Thoracic aorta (tissue), 2 donors: ENCODE data around the gene PHLDA1. TPM values are rescaled to one million over a fixed set of nuclear protein-coding genes. Genes with fewer than 3 reads are reported as not detected.

Experiments used
- ATAC-seq: fragments of 150-250 bp; one replicate; pipeline ENCODE4 v1.8.0; 2017; ENCODE audit warnings: low read depth; ENCODE audit not compliant: insufficient number of reproducible peaks, low FRiP score
- DNase-seq: peaks from one replicate; pipeline ENCODE4 v3.0.0-alpha.2; 2020; ENCODE audit warnings: low spot score
- H3K27ac ChIP-seq, 2 donors: fragments of 200-600 bp; sonication (generic); 1 replicate in 1 of 2; 2 replicates in 1 of 2; pipeline ENCODE4 v1.5.1; 2016; ENCODE audit warnings: mild to moderate bottlenecking in 2 of 2, moderate library complexity in 2 of 2
- H3K27me3 ChIP-seq: fragments of 200-600 bp; sonication (generic); replicated peaks from 2 replicates; pipeline ENCODE4 v1.6.0; 2016; ENCODE audit warnings: mild to moderate bottlenecking; ENCODE audit not compliant: insufficient read depth
- H3K36me3 ChIP-seq: fragments of 200-600 bp; sonication (generic); one replicate; pipeline ENCODE4 v1.5.1; 2016
- H3K4me1 ChIP-seq, 2 donors: fragments of 200-600 bp; sonication (generic); 1 replicate in 1 of 2; 2 replicates in 1 of 2; pipeline versions ENCODE4 v1.5.1 to v1.6.0; 2016; ENCODE audit warnings: low read depth in 2 of 2, mild to moderate bottlenecking in 1 of 2; ENCODE audit not compliant: control insufficient read depth in 1 of 2
- H3K4me3 ChIP-seq: fragments of 200-600 bp; sonication (generic); 2 replicates; pipeline ENCODE4 v1.5.1; 2016; ENCODE audit warnings: mild to moderate bottlenecking
- H3K9me3 ChIP-seq: fragments of 200-600 bp; sonication (generic); 2 replicates; pipeline ENCODE4 v1.5.1; 2016
- total RNA-seq, 2 donors: library from RNA; depleted of rRNA; stranded (reverse); fragments of >200 nt; gene quantifications; one replicate each; pipeline versions ENCODE4 v1.1.0 to v1.2.3, GENCODE V29; 2016
- TF ChIP-seq, protein P1 (sequence below): fragments of 200-600 bp; sonication (generic); IDR thresholded peaks from one replicate; pipeline ENCODE4 v1.5.1; 2019; ENCODE audit warnings: antibody characterized with exemption

Gene PHLDA1
- total RNA-seq, 2 donors from 2014 or later, result 27.3 to 35.3 TPM

DNA sequence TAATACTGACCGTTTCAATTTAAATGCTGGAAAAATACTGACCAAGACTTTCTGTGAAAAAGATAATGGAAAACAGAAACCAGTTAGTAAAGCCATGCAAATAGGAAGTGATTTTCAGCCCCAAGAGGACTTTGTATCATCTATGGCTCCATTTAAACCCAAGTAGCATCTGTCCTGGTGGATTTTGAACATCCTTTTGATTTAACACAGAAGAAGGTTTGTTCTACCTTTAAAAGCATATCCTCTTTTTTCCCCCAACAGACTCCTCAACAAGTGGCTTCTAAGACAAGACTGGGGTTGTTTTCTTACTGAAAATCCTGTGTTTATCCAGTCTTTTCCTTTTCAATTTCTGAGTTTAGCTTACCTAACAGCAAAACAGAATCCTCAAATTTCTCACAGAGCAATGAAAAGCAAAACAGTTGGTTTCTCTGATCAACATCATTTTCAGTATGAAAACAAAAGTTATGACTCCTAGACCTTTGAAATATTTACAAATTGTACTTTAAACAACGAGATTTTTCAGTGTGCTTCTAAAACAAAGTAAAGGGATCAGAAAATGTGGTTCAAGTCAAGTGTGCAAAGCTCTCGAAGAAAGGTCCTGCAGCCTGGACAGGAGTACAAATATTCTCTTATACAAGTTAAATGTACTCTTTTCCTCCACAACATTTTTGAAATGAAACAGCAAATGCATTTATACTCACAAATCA is 2.9 kb downstream of the PHLDA1 start:
- peak overlapping the region in 1 of 2 donors; percentile 37 for H3K27ac ChIP-seq
- H3K4me1 ChIP-seq, result peaks cover 13 to 36% of the 10 kb centered on the region in 2 donors
- no peak for DNase-seq
- H3K9me3 ChIP-seq, result no peaks in the 10 kb centered on the region
- peak overlapping the region; percentile 95 for H3K4me3 ChIP-seq
- H3K27me3 ChIP-seq, result no peaks in the 10 kb centered on the region
- TF ChIP-seq, protein P1, sequence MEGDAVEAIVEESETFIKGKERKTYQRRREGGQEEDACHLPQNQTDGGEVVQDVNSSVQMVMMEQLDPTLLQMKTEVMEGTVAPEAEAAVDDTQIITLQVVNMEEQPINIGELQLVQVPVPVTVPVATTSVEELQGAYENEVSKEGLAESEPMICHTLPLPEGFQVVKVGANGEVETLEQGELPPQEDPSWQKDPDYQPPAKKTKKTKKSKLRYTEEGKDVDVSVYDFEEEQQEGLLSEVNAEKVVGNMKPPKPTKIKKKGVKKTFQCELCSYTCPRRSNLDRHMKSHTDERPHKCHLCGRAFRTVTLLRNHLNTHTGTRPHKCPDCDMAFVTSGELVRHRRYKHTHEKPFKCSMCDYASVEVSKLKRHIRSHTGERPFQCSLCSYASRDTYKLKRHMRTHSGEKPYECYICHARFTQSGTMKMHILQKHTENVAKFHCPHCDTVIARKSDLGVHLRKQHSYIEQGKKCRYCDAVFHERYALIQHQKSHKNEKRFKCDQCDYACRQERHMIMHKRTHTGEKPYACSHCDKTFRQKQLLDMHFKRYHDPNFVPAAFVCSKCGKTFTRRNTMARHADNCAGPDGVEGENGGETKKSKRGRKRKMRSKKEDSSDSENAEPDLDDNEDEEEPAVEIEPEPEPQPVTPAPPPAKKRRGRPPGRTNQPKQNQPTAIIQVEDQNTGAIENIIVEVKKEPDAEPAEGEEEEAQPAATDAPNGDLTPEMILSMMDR, result no peak
- no peak for ATAC-seq
- no peaks in the 10 kb centered on the region for H3K36me3 ChIP-seq

DNA sequence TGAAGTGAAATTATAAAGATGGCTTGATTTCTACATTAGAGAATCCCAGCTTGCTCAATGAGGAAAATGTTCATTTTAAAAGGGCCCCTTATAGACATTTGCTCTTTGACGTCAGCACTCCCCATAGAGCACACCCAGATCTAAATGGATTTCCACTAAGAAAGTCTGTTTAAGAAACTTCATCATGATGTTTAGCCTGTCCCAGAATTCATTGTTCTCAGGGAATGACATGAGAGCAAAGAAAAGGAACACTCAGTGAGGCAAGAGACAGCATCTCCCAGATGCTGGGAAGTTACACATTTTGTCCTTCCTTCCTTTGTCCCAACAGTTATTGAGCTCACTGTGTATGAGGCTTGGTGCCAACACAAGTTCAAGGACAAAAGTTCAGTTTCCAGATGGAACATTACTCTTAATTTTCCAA is 4.9 kb downstream of the PHLDA1 start:
- Histone ChIP-seq H3K4me1 (peaks cover 10 to 22% of the 10 kb centered on the region in 2 donors), H3K4me3 (no peak overlapping the region), H3K27ac (peak overlapping the region in 1 of 2 donors; percentile 16), H3K27me3 (no peaks in the 10 kb centered on the region), H3K9me3 (no peaks in the 10 kb centered on the region), H3K36me3 (no peaks in the 10 kb centered on the region)
- DNase-seq, result no peak
- ATAC-seq, result no peak
- TF ChIP-seq, protein P1, result no peak

DNA sequence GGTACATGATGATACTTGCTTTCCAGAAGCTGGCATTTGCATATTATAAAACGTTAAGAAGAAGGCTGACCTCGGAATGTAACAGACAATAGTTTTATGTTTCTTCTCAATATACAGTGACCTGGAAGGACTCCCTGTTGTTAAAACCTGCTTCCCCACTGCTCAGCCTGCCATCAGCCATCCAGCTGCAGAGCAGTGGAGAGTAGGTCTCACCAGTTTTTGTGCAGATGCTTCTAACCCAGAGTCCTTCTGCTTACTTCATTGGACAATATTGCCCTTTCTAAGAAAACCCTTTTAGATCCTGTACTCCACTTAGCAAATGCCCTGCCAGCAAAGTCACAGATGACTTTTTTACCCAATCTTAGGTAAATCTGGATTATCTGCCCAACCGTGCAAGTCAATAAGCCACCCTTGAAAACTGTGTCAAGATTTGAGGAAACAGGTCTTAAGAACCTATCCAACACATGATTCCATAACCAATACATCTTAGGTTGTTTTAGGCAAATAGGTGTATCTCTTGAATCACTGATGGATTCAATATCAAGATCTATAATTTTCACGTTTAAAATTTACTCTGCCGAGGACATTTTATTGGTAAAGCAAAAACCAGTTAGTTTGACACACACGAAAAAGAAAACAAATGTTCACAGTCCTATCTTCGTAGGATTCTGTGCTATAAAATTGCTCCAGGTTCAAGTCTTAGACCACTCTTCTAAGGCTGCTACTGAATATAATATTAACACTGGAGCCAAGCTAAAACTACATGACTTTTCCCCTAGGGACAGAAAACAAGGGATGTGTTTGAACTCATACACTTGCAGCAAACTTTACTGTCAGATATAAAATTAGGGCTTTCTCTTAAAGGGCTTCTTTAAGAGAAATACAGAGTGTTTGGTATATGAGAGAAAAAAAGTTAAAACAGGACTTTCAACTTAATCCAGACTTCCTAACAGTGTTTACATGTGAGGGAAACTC is 5.7 kb downstream of the PHLDA1 start:
- DNase-seq, result no peak
- Histone ChIP-seq H3K36me3 (no peaks in the 10 kb centered on the region), H3K9me3 (no peaks in the 10 kb centered on the region), H3K27ac (peak overlapping the region in 1 of 2 donors; percentile 16), H3K4me3 (no peak overlapping the region), H3K4me1 (peaks cover 10 to 22% of the 10 kb centered on the region in 2 donors), H3K27me3 (no peaks in the 10 kb centered on the region)
- no peak for ATAC-seq
- TF ChIP-seq, protein P1, result no peak

DNA sequence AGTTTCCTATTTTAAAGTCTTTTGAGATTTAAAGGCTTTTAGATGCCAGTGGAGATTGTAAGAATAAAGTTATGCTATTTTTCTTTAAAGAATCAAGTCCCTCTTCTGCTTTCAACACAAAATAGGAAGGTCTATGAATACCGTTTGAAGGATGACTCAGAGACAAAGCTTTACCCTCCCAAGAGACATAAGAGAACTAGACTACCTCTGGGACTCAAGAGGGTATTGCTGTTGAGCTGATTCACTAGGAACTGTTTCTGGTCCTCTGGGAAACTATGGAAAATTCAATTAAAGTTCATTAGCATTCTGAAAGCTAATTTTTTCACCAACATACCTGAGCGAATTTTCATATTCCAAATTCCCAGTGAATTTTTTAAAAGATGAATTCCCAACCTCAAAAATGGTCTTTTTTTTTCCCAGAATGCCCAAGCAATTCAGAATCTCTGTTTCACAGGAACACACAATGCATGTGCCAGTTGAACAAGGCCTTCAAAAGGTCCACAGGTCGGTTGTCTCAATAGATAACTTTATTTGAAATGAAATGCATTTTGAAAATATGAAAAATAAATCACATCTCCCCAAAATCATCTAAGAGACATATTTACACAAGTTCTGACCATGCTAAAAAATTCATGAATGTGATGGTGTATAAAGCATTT is 6.5 kb downstream of the PHLDA1 start:
- no peaks in the 10 kb centered on the region for H3K9me3 ChIP-seq
- H3K27ac ChIP-seq, result no peak overlapping the region
- H3K4me1 ChIP-seq, result peaks cover 10 to 22% of the 10 kb centered on the region in 2 donors
- ATAC-seq (no peak), DNase-seq (no peak)
- no peaks in the 10 kb centered on the region for H3K36me3 ChIP-seq
- TF ChIP-seq, protein P1, result no peak
- H3K4me3 ChIP-seq, result no peak overlapping the region
- no peaks in the 10 kb centered on the region for H3K27me3 ChIP-seq
